IMR-90 (cell line): Measurements from ENCODE around the gene POC1B. TPM values are rescaled to one million over a fixed set of nuclear protein-coding genes. Genes with fewer than 3 reads are reported as not detected.

Experiments used
- ATAC-seq: fragments of 200-7000 bp; cut with Tn5 transposase; 2 replicates; pipeline ENCODE4 v1.9.1; 2020; ENCODE audit warnings: low read depth, mild to moderate bottlenecking, moderate library complexity
- BruUV-seq: library from RNA; stranded (reverse); fragments of 400-500 nt; replicated peaks from 2 replicates; lab custom pipeline; 2021; lab: Mats Ljungman, UMichigan
- CTCF ChIA-PET: fragments of 300-600 bp; formaldehyde crosslinking; extraction: SDS; loops from one replicate; lab custom pipeline; 2021; ENCODE audit warnings: antibody characterized with exemption; lab: Yijun Ruan, JAX
- POLR2A ChIA-PET: fragments of 300-600 bp; sonication (Branson Sonifier 250); formaldehyde crosslinking; loops from one replicate; lab custom pipeline; 2022; ENCODE audit warnings: antibody characterized with exemption; ENCODE audit not compliant: unreplicated experiment; lab: Charles Lee
- DNase-seq: peaks from one replicate; pipeline ENCODE4 v3.0.0; 2013
- H2AFZ ChIP-seq: replicated peaks from 2 replicates; pipeline ENCODE3; 2013; ENCODE audit warnings: low read length, mild to moderate bottlenecking; ENCODE audit not compliant: poor library complexity
- H2AK5ac ChIP-seq: 2 replicates; pipeline ENCODE4 v1.6.1; 2013; ENCODE audit warnings: low read depth, low read length, inconsistent platforms
- H2AK9ac ChIP-seq: replicated peaks from 2 replicates; pipeline ENCODE3; 2013; ENCODE audit warnings: mild to moderate bottlenecking, low read depth, low read length, moderate library complexity; ENCODE audit not compliant: poor library complexity
- H2BK120ac ChIP-seq: 2 replicates; pipeline ENCODE4 v1.6.1; 2013; ENCODE audit warnings: low read depth, low read length, inconsistent platforms
- H2BK15ac ChIP-seq: 3 replicates; pipeline ENCODE4 v1.6.1; 2013; ENCODE audit warnings: low read depth, low read length, inconsistent platforms
- H2BK20ac ChIP-seq: 2 replicates; pipeline ENCODE4 v1.6.1; 2013; ENCODE audit warnings: low read depth, mild to moderate bottlenecking, inconsistent platforms, low read length, moderate library complexity
- H2BK5ac ChIP-seq: 2 replicates; pipeline ENCODE4 v1.6.1; 2013; ENCODE audit warnings: mild to moderate bottlenecking, low read depth, low read length, inconsistent platforms; ENCODE audit not compliant: poor library complexity, severe bottlenecking
- H3K14ac ChIP-seq: replicated peaks from 2 replicates; pipeline ENCODE4 v1.6.1; 2013; ENCODE audit warnings: low read depth, low read length, inconsistent platforms
- H3K18ac ChIP-seq: 2 replicates; pipeline ENCODE4 v1.6.1; 2013; ENCODE audit warnings: low read depth, low read length, control low read depth
- H3K23ac ChIP-seq: 2 replicates; pipeline ENCODE4 v1.6.1; 2013; ENCODE audit warnings: low read depth, low read length, inconsistent platforms
- H3K27ac ChIP-seq: 2 replicates; pipeline ENCODE4 v1.5.1; 2013; ENCODE audit warnings: mild to moderate bottlenecking, control low read depth, low read length; ENCODE audit not compliant: insufficient read depth
- H3K27me3 ChIP-seq: 2 replicates; pipeline ENCODE4 v1.6.1; 2013; ENCODE audit warnings: low read length; ENCODE audit not compliant: control insufficient read depth, insufficient read depth
- H3K36me3 ChIP-seq: 2 replicates; pipeline ENCODE4 v1.6.1; 2013; ENCODE audit warnings: low read length, mixed read lengths; ENCODE audit not compliant: control insufficient read depth, insufficient read depth
- H3K4ac ChIP-seq: 2 replicates; pipeline ENCODE4 v1.6.1; 2013; ENCODE audit warnings: low read depth, low read length, inconsistent platforms
- H3K4me1 ChIP-seq: 2 replicates; pipeline ENCODE4 v1.6.1; 2013; ENCODE audit warnings: low read length, mixed read lengths; ENCODE audit not compliant: control insufficient read depth, insufficient read depth
- H3K4me2 ChIP-seq: 2 replicates; pipeline ENCODE4 v1.6.1; 2013; ENCODE audit warnings: low read depth, mild to moderate bottlenecking, control low read depth, low read length, moderate library complexity
- H3K4me3 ChIP-seq: 2 replicates; pipeline ENCODE4 v1.5.1; 2013; ENCODE audit warnings: low read depth, mild to moderate bottlenecking, control low read depth, low read length, moderate library complexity; ENCODE audit not compliant: insufficient read depth
- H3K56ac ChIP-seq: 2 replicates; pipeline ENCODE4 v1.6.1; 2013; ENCODE audit warnings: low read length, inconsistent platforms; ENCODE audit not compliant: insufficient read depth; ENCODE audit errors: extremely low read depth
- H3K79me1 ChIP-seq, 2 experiments: 2 replicates each; pipeline ENCODE4 v1.6.1; 2013; ENCODE audit warnings: low read length in 2 of 2, inconsistent platforms in 1 of 2, low read depth in 1 of 2
- H3K9ac ChIP-seq: 2 replicates; pipeline ENCODE4 v1.6.1; 2013; ENCODE audit warnings: low read depth, low read length, control low read depth
- H3K9me1 ChIP-seq: 2 replicates; pipeline ENCODE4 v1.6.1; 2013; ENCODE audit warnings: low read length, inconsistent platforms; ENCODE audit not compliant: insufficient read depth
- H3K9me3 ChIP-seq: 2 replicates; pipeline ENCODE4 v1.6.1; 2013; ENCODE audit warnings: low read length; ENCODE audit not compliant: control insufficient read depth, insufficient read depth
- H4K20me1 ChIP-seq: 2 replicates; pipeline ENCODE4 v1.6.1; 2013; ENCODE audit warnings: low read length, inconsistent platforms; ENCODE audit not compliant: insufficient read depth
- H4K5ac ChIP-seq: 2 replicates; pipeline ENCODE4 v1.6.1; 2013; ENCODE audit warnings: mild to moderate bottlenecking, low read depth, low read length, control low read depth
- H4K8ac ChIP-seq, 2 experiments: 2 replicates each; pipeline ENCODE4 v1.6.1; 2013; ENCODE audit warnings: low read depth in 2 of 2, low read length in 2 of 2, control low read depth in 1 of 2, inconsistent platforms in 1 of 2
- H4K91ac ChIP-seq: 2 replicates; pipeline ENCODE4 v1.6.1; 2013; ENCODE audit warnings: low read depth, low read length, inconsistent platforms; ENCODE audit not compliant: insufficient read depth
- BHLHE40 ChIP-seq: fragments of 150-350 bp; IDR thresholded peaks from 2 replicates; pipeline ENCODE4 v1.6.1; 2016; ENCODE audit warnings: mild to moderate bottlenecking, low read depth, low read length
- CEBPB ChIP-seq: IDR thresholded peaks from 2 replicates; pipeline ENCODE4 v1.6.1; 2012; ENCODE audit warnings: low read depth, low read length, improper control_type of control experiment
- CHD1 ChIP-seq: IDR thresholded peaks from 2 replicates; pipeline ENCODE4 v1.6.1; 2012; ENCODE audit warnings: low read depth, low read length, improper control_type of control experiment
- MAZ ChIP-seq: IDR thresholded peaks from 2 replicates; pipeline ENCODE4 v1.6.1; 2012; ENCODE audit warnings: low read depth, mild to moderate bottlenecking, low read length, improper control_type of control experiment, moderate library complexity, borderline replicate concordance
- MXI1 ChIP-seq: IDR thresholded peaks from 2 replicates; pipeline ENCODE4 v1.6.1; 2012; ENCODE audit warnings: low read depth, mild to moderate bottlenecking, low read length, moderate library complexity, borderline replicate concordance
- NFE2L2 ChIP-seq: fragments of 150-350 bp; IDR thresholded peaks from 2 replicates; pipeline ENCODE4 v1.6.1; 2016; ENCODE audit warnings: low read depth, mild to moderate bottlenecking, low read length
- POLR2A ChIP-seq: IDR thresholded peaks from 2 replicates; pipeline ENCODE4 v1.6.1; 2012; ENCODE audit warnings: mild to moderate bottlenecking, low read depth, low read length
- RAD21 ChIP-seq: IDR thresholded peaks from 2 replicates; pipeline ENCODE4 v1.6.1; 2012; ENCODE audit warnings: low read length, improper control_type of control experiment
- SMC3 ChIP-seq: fragments of 150-350 bp; IDR thresholded peaks from 2 replicates; pipeline ENCODE4 v1.6.1; 2016; ENCODE audit warnings: low read depth, mild to moderate bottlenecking, antibody characterized with exemption, low read length, moderate library complexity
- WGBS, 2 experiments: methylation state at CpG; one replicate each; pipeline versions ENCODE4 v1.1.5 to v1.1.7; 2013; ENCODE audit warnings: missing lambda C conversion rate in 2 of 2; ENCODE audit not compliant: insufficient read length in 1 of 2; ENCODE audit errors: extremely low coverage in 2 of 2; 5-methylcytosine and 5-hydroxymethylcytosine counted together
- dilution Hi-C: fragments of 300-500 bp; cut with HindIII; formaldehyde crosslinking; loops from one replicate; pipeline ENCODE4 v1.14.3; 2018; ENCODE audit warnings: low sequenced_read_pairs; ENCODE audit not compliant: unreplicated experiment
- in situ Hi-C: fragments of 300-500 bp; cut with MboI; formaldehyde crosslinking; loops from 3 replicates; pipeline ENCODE4 v1.14.3; 2019; ENCODE audit warnings: low sequenced_read_pairs, inconsistent platforms, mixed read lengths
- intact Hi-C: fragments of 100-400 bp; cut with micrococcal nuclease; formaldehyde crosslinking; loops from 2 replicates; pipeline ENCODE4 v1.10.0; 2022
- polyA plus RNA-seq, 3 experiments: library from polyadenylated mRNA; depleted of rRNA; stranded (reverse); fragments of >200 nt; gene quantifications; 2 replicates each; pipeline ENCODE4 v1.2.3, GENCODE V29; 2012; ENCODE audit warnings: low replicate concordance in 1 of 3
- total RNA-seq: library from RNA; depleted of rRNA; stranded (reverse); fragments of >200 nt; gene quantifications from 2 replicates; pipeline ENCODE4 v1.2.3, GENCODE V29; 2012
- TF ChIP-seq, protein P1 (sequence below): fragments of 150-350 bp; IDR thresholded peaks from 2 replicates; pipeline ENCODE4 v1.6.1; 2017; ENCODE audit warnings: mild to moderate bottlenecking, antibody characterized with exemption, low read length, low read depth
- TF ChIP-seq, protein P2 (sequence below): fragments of 150-350 bp; IDR thresholded peaks from 2 replicates; pipeline ENCODE4 v1.6.1; 2016; ENCODE audit warnings: low read depth, mild to moderate bottlenecking, low read length, moderate library complexity, borderline replicate concordance

The POC1B gene
- total and polyA plus RNA-seq, 2 of the 4 experiments (the other 2 are of a cell fraction): 5.0 to 10.4 TPM

DNA sequence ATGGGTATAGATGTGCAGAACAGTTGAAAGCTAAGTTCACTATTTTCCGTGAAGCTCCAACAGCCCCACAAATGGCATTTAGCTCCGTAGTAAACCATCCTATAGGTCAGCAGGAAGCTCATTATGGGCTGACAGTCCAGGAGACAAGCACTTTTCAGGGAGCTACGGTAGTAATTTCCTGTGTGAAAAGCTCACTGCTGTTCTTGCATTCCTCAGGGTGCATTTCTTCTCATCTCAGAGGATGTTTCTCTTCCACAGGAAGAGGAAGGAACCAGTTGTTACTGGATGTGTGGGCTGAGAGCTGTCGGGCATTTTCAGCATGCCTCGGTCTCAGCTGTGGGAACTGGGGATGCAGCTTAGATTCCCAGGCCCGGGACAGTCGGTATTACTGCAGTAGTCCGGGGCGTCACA is 74.0 kb downstream of the POC1B start:
- dilution Hi-C loops (loop anchor here (25.0 kb wide), 1 partner anchor 415 kb away; no protein-coding TSS in a partner anchor), intact Hi-C loops (loop anchor here (1.0 to 10.0 kb wide), 6 partner anchors 35 to 260 kb away; partner anchors contain the start of gene DUSP6)

More for the DNA sequence above, 74.0 kb downstream of the POC1B start:
- peak overlapping the region; percentile 46 for H3K14ac ChIP-seq
- TF ChIP-seq MAZ (no peak), POLR2A (no peak), CHD1 (no peak), NFE2L2 (no peak), BHLHE40 (peak; percentile 9; the same call in 1 of the 2 replicates), RAD21 (0 out of 2 replicates have a peak, but pooled peaks have one; percentile 13), MXI1 (no peak), SMC3 (no peak), CEBPB (no peak)
- TF ChIP-seq, protein P1, sequence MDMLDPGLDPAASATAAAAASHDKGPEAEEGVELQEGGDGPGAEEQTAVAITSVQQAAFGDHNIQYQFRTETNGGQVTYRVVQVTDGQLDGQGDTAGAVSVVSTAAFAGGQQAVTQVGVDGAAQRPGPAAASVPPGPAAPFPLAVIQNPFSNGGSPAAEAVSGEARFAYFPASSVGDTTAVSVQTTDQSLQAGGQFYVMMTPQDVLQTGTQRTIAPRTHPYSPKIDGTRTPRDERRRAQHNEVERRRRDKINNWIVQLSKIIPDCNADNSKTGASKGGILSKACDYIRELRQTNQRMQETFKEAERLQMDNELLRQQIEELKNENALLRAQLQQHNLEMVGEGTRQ: no peak
- TF ChIP-seq, protein P2, sequence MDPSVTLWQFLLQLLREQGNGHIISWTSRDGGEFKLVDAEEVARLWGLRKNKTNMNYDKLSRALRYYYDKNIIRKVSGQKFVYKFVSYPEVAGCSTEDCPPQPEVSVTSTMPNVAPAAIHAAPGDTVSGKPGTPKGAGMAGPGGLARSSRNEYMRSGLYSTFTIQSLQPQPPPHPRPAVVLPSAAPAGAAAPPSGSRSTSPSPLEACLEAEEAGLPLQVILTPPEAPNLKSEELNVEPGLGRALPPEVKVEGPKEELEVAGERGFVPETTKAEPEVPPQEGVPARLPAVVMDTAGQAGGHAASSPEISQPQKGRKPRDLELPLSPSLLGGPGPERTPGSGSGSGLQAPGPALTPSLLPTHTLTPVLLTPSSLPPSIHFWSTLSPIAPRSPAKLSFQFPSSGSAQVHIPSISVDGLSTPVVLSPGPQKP: no peak
- H2AFZ ChIP-seq: peak overlapping the region; percentile 79
- no peaks in the 10 kb centered on the region for H4K20me1 ChIP-seq
- H3K4me2 ChIP-seq: peak overlapping the region; percentile 45
- peak overlapping the region; percentile 17 for H2AK9ac ChIP-seq
- H3K9ac ChIP-seq: peak overlapping the region; percentile 29
- H3K18ac ChIP-seq: peak overlapping the region; percentile 90
- H2AK5ac ChIP-seq: peak overlapping the region; percentile 41
- H4K5ac ChIP-seq: peak overlapping the region; percentile 42
- peaks cover 5 to 22% of the 10 kb centered on the region in 2 experiments; a peak in 3 of 4 replicates for H3K79me1 ChIP-seq
- peak overlapping the region; percentile 89 for H2BK120ac ChIP-seq
- H2BK5ac ChIP-seq: peak overlapping the region; percentile 93
- BruUV-seq: no TSS peak
- ATAC-seq (peak; percentile 50), DNase-seq (peak; percentile 87)
- WGBS, 2 experiments: 20% methylated on average over 1 of the region's 9 CpGs; no CpG with 5 or more reads in 1 of the 2 experiments
- H3K23ac ChIP-seq: peak overlapping the region; percentile 64
- H3K4me3 ChIP-seq: no peak overlapping the region
- in situ Hi-C loops: loop anchor here (5.0 to 10.0 kb wide), 2 partner anchors 95 to 397 kb away; no protein-coding TSS in a partner anchor
- peaks cover 22% of the 10 kb centered on the region for H3K4me1 ChIP-seq
- peaks cover 8% of the 10 kb centered on the region; the same call in 1 of the 2 replicates for H3K9me1 ChIP-seq
- H2BK15ac ChIP-seq: peak overlapping the region; percentile 77; the same call in 2 of the 3 replicates
- no peaks in the 10 kb centered on the region for H3K27me3 ChIP-seq
- H3K4ac ChIP-seq: peak overlapping the region; percentile 63
- H3K9me3 ChIP-seq: no peaks in the 10 kb centered on the region
- POLR2A ChIA-PET: interaction anchor here (1.5 to 2.5 kb wide), 3 partner anchors 68 to 105 kb away, joined by 6 to 54 read pairs (median 8); partner anchors contain the start of gene DUSP6
- peak overlapping the region; percentile 68 to 91 for H4K8ac ChIP-seq
- peak overlapping the region; percentile 89 for H3K56ac ChIP-seq
- no peaks in the 10 kb centered on the region for H3K36me3 ChIP-seq
- H4K91ac ChIP-seq: peak overlapping the region; percentile 73
- H2BK20ac ChIP-seq: peak overlapping the region; percentile 88
- H3K27ac ChIP-seq: peak overlapping the region; percentile 82
- CTCF ChIA-PET: no interaction called here
